Esophagus squamous epithelium (tissue), 5 donors: ENCODE results near the gene RAI14. TPM values are rescaled to one million over a fixed set of nuclear protein-coding genes. Genes with fewer than 3 reads are reported as not detected.
"Not testable (repeated sequence)": the region's sequence is repeated elsewhere in the genome, so short reads cannot be mapped to it uniquely, and the experiment has no call there.

Source experiments
- DNase-seq: peaks from one replicate; lab custom pipeline; 2025; lab: John Stamatoyannopoulos, UW
- H3K27ac ChIP-seq, 4 donors: fragments of 200-600 bp; sonication (generic); one replicate each; pipeline ENCODE4 v1.5.1; 2016 to 2019; ENCODE audit warnings: mild to moderate bottlenecking in 1 of 4
- H3K27me3 ChIP-seq, 4 donors: fragments of 200-600 bp; sonication (generic); 1 replicate in 3 of 4; 2 replicates in 1 of 4; pipeline versions ENCODE4 v1.5.1 to v1.6.0; 2017 to 2021; ENCODE audit warnings: antibody characterized with exemption in 1 of 4
- H3K36me3 ChIP-seq, 3 donors: fragments of 200-600 bp; sonication (generic); one replicate each; pipeline ENCODE4 v1.5.1; 2016 to 2019
- H3K4me1 ChIP-seq, 3 donors: fragments of 200-600 bp; sonication (generic); one replicate each; pipeline ENCODE4 v1.5.1; 2017 to 2019
- H3K4me3 ChIP-seq, 4 donors: fragments of 200-600 bp; sonication (generic); 1 replicate in 3 of 4; 2 replicates in 1 of 4; pipeline ENCODE4 v1.5.1; 2016 to 2019; ENCODE audit warnings: mild to moderate bottlenecking in 2 of 4, moderate library complexity in 1 of 4
- H3K9me3 ChIP-seq, 3 donors: fragments of 200-600 bp; sonication (generic); one replicate each; pipeline ENCODE4 v1.5.1; 2016 to 2019
- CTCF ChIP-seq, 6 experiments: fragments of 450-650 bp in 4 of 6; fragments of 200-600 bp in 2 of 6; sonication (generic) in 2 of 6; IDR thresholded peaks; one replicate each; pipeline ENCODE4 v1.5.1; 2016 to 2019; ENCODE audit warnings: antibody characterized with exemption in 6 of 6, mild to moderate bottlenecking in 4 of 6, moderate library complexity in 4 of 6
- POLR2A ChIP-seq, 4 donors: fragments of 450-650 bp; IDR thresholded peaks; one replicate each; pipeline ENCODE4 v1.6.1; 2017; ENCODE audit warnings: antibody characterized with exemption in 4 of 4, mild to moderate bottlenecking in 4 of 4, moderate library complexity in 3 of 4
- WGBS, 2 donors: methylation state at CpG; one replicate each; pipeline ENCODE4 v1.1.5; 2018; 5-methylcytosine and 5-hydroxymethylcytosine counted together
- intact Hi-C: fragments of 100-400 bp; cut with DNase I; formaldehyde crosslinking; loops from one replicate; pipeline ENCODE4 v1.15.0; 2022
- total RNA-seq, 4 donors: library from RNA; depleted of rRNA; stranded (reverse); fragments of >200 nt; gene quantifications; one replicate each; pipeline ENCODE4 v1.1.0, GENCODE V29; 2016
- donor health status: DM: yes; HTN: yes; CAD: no.

The RAI14 gene
- total RNA-seq, 4 donors from 2014 or later = 5.2 to 18.7 (median 9.0) TPM

- peaks cover 0 to 58% (median 18%) of the 10 kb centered on the region in 3 donors for H3K4me1 ChIP-seq
Measured at GRCh38 chr5:34698109-34698419, 41.9 kb downstream of the RAI14 start.

GRCh38 chr5:34698754-34699153 lies 42.6 kb downstream of the RAI14 start:
- H3K4me3 ChIP-seq = no peak overlapping the region
- WGBS, 2 donors = 85 to 93% methylated on average over 5 to 6 of the region's 6 CpGs
- no peaks in the 10 kb centered on the region for H3K9me3 ChIP-seq
- intact Hi-C loops = no loop called here
- H3K27ac ChIP-seq = peak overlapping the region in 2 of 4 donors; percentile 35 to 37
- DNase-seq = no peak
- H3K36me3 ChIP-seq = no peaks in the 10 kb centered on the region
- no peaks in the 10 kb centered on the region for H3K27me3 ChIP-seq
- TF ChIP-seq CTCF (IDR thresholded peaks at IDR 0.05) (no peak), POLR2A (IDR thresholded peaks at IDR 0.05) (no peak)
- H3K4me1 ChIP-seq = peaks cover 0 to 53% (median 18%) of the 10 kb centered on the region in 3 donors

More at GRCh38 chr5:34698109-34698419, 41.9 kb downstream of the RAI14 start:
- Histone ChIP-seq H3K4me3 (no peak overlapping the region), H3K9me3 (no peaks in the 10 kb centered on the region), H3K27me3 (no peaks in the 10 kb centered on the region), H3K27ac (no peak overlapping the region), H3K36me3 (no peaks in the 10 kb centered on the region)
- TF ChIP-seq CTCF (IDR thresholded peaks at IDR 0.05) (no peak), POLR2A (IDR thresholded peaks at IDR 0.05) (no peak)
- no peak for DNase-seq
- intact Hi-C loops = no loop called here

GRCh38 chr5:34699155-34700077 lies 43.3 kb downstream of the RAI14 start:
- WGBS, 2 donors = 46 to 48% methylated on average over 9 of the region's 9 CpGs
- no peaks in the 10 kb centered on the region for H3K36me3 ChIP-seq
- no peaks in the 10 kb centered on the region for H3K27me3 ChIP-seq
- H3K27ac ChIP-seq = peak overlapping the region in 2 of 4 donors; percentile 35 to 37
- H3K4me3 ChIP-seq = no peak overlapping the region
- DNase-seq = no peak
- no peaks in the 10 kb centered on the region for H3K9me3 ChIP-seq
- intact Hi-C loops = no loop called here
- TF ChIP-seq POLR2A (IDR thresholded peaks at IDR 0.05) = no peak
- TF ChIP-seq CTCF (IDR thresholded peaks at IDR 0.05) = no peak
- peaks cover 0 to 47% (median 15%) of the 10 kb centered on the region in 3 donors for H3K4me1 ChIP-seq

- no peaks in the 10 kb centered on the region for H3K36me3 ChIP-seq
- H3K4me3 ChIP-seq = no peak overlapping the region
- no peaks in the 10 kb centered on the region for H3K9me3 ChIP-seq
- TF ChIP-seq CTCF (IDR thresholded peaks at IDR 0.05) (no peak), POLR2A (IDR thresholded peaks at IDR 0.05) (no peak)
- peaks cover 0 to 41% (median 11%) of the 10 kb centered on the region in 3 donors for H3K4me1 ChIP-seq
- peak overlapping the region in 2 of 4 donors; percentile 35 to 37 for H3K27ac ChIP-seq
- no peak for DNase-seq
- WGBS, 2 donors = 32 to 73% methylated on average over 1 to 2 of the region's 2 CpGs
- intact Hi-C loops = no loop called here
- H3K27me3 ChIP-seq = no peaks in the 10 kb centered on the region
Measured at GRCh38 chr5:34700078-34700452, 43.9 kb downstream of the RAI14 start.

DNA sequence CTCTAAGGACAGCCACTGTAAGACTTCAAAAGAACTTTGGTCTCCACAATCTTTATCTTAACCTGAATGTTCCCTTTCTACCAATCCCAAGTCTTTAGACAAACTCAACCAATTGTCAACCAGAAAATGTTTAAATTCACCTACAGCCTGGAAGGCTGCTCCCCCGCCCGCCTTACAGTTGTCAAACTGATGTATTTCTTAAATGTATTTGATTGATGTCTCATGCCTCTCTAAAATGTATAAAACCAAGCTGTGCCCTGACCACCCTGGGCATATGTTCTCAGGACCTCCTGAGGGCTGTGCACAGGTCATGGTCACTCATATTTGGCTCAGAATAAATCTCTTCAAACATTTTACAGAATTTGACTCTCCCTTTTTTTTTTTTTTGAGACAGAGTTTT lies 45.3 kb downstream of the RAI14 start:
- H3K27ac ChIP-seq, H3K9me3 ChIP-seq, H3K36me3 ChIP-seq, DNase-seq, H3K27me3 ChIP-seq, intact Hi-C loops, H3K4me3 ChIP-seq: not testable (repeated sequence)
- peaks cover 0 to 30% (median 8%) of the 10 kb centered on the region in 3 donors for H3K4me1 ChIP-seq
- 87 to 94% methylated on average over 2 of the region's 2 CpGs for WGBS, 2 donors
